Measurements from ENCODE around the gene KIF1A. TPM values are rescaled to one million over a fixed set of nuclear protein-coding genes. Genes with fewer than 3 reads are reported as not detected.

Gene KIF1A
- total and polyA plus RNA-seq, 2 of the 8 experiments (the other 6 are each of a cell fraction or from before 2014, with no cell fraction given) = 61.3 to 281 TPM

DNA sequence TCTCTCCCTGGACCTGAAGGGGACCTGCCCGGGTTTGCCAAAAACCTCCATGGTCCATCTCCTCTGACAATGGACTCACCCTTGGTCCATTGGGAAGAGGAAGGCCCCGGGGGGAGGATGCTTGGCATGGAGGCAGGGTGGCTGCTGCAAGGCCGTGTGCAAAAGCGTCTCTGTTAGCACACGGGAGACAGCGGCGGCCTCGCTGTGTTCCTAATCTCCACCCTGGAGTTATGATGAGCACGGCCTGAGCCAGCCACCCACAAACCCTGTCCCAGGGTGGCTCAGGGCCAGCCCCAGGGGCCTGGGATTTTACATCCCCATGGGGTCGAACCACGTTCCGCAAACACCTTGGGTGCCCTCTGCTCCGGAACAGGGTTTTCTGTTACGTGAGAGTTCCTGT is 92.6 kb downstream of the KIF1A start:
- H2BK5ac ChIP-seq (ENCODE audit: low read depth, low read length) = no peak overlapping the region; the same call in 1 of the 2 replicates
- no peak overlapping the region for H3K27ac ChIP-seq (ENCODE audit: low read depth, low read length)
- no peak overlapping the region for H3K18ac ChIP-seq (ENCODE audit: extremely low read depth, low read length)
- H2AK5ac ChIP-seq (ENCODE audit: low read depth, low read length) = no peak overlapping the region
- H3K4ac ChIP-seq (replicated peaks; ENCODE audit: insufficient read length, low read depth, low read length) = no peak overlapping the region
- ChIA-PET CTCF (ENCODE audit: partially characterized antibody) (interaction anchor here (1.9 kb wide), 1 partner anchor 12 kb away, joined by 7 read pairs; no protein-coding TSS in a partner anchor), POLR2A (ENCODE audit: partially characterized antibody) (interaction anchor here (0.8 to 3.9 kb wide), 5 partner anchors 12 to 49 kb away, joined by 3 to 19 read pairs (median 4); no protein-coding TSS in a partner anchor)
- H4K8ac ChIP-seq (ENCODE audit: extremely low read depth, insufficient read depth, low read length) = peak overlapping the region; percentile 64; the same call in 1 of the 2 replicates
- H3K23me2 ChIP-seq (ENCODE audit: low read depth, low read length) = peaks cover 4% of the 10 kb centered on the region; the same call in 1 of the 2 replicates
- no peak overlapping the region for H3K4me3 ChIP-seq (ENCODE audit: extremely low read depth in 1 of 4, insufficient read depth in 2 of 4, low read depth in 3 of 4, low read length in 4 of 4)
- H2BK12ac ChIP-seq (ENCODE audit: low read depth, low read length) = no peak overlapping the region
- H2AFZ ChIP-seq (ENCODE audit: low read length) = no peak overlapping the region
- FAIRE-seq = no peak
- H3K4me2 ChIP-seq (ENCODE audit: insufficient read depth in 1 of 2, low read depth in 2 of 2, low read length in 2 of 2) = no peak overlapping the region
- no peak overlapping the region for H4K91ac ChIP-seq (replicated peaks; ENCODE audit: insufficient read length, low read length)
- H3K14ac ChIP-seq (ENCODE audit: insufficient read length) = no peak overlapping the region
- 89% methylated on average over 12 of the region's 14 CpGs; no CpG with 5 or more reads in 1 of the 2 experiments for WGBS, 2 experiments (ENCODE audit: extremely low coverage in 1 of 2, insufficient coverage in 1 of 2, insufficient read length in 1 of 2, insufficient replicate concordance in 2 of 2, low coverage in 1 of 2, low lambda C conversion rate in 2 of 2, missing lambda C conversion rate in 1 of 2)
- TF ChIP-seq RXRA (IDR thresholded peaks at IDR 0.05; ENCODE audit: insufficient read depth, low read depth, low read length) = no peak
- TF ChIP-seq JUND (IDR thresholded peaks at IDR 0.05; ENCODE audit: low read length) = no peak
- TF ChIP-seq EGR1 (IDR thresholded peaks at IDR 0.05; ENCODE audit: borderline replicate concordance, low read depth, low read length) = no peak
- TF ChIP-seq CREB1 (IDR thresholded peaks at IDR 0.05) = no peak
- TF ChIP-seq POLR2A (IDR thresholded peaks at IDR 0.05; ENCODE audit: control extremely low read depth in 1 of 2, low read depth in 2 of 2, low read length in 2 of 2) = no peak
- TF ChIP-seq ASH2L (IDR thresholded peaks at IDR 0.05; ENCODE audit: low read length) = no peak
- no peak for TF ChIP-seq HDAC6 (IDR thresholded peaks at IDR 0.05; ENCODE audit: low read depth, low read length)
- TF ChIP-seq SIN3A (conservative IDR thresholded peaks at IDR 0.05 in 1 of 2, IDR thresholded peaks at IDR 0.05 in 1 of 2; ENCODE audit: low read depth in 1 of 2, low read length in 2 of 2) = no peak
- no peak for TF ChIP-seq TEAD4 (IDR thresholded peaks at IDR 0.05; ENCODE audit: low read depth, low read length)
- no peak for TF ChIP-seq SIX5 (IDR thresholded peaks at IDR 0.05; ENCODE audit: low read depth, low read length)
- TF ChIP-seq SP1 (IDR thresholded peaks at IDR 0.05; ENCODE audit: low read depth, low read length) = no peak
- TF ChIP-seq FOSL1 (IDR thresholded peaks at IDR 0.05; ENCODE audit: insufficient read depth, low read depth, low read length) = no peak
- TF ChIP-seq CHD1 (IDR thresholded peaks at IDR 0.05; ENCODE audit: low read depth, low read length) = no peak
- TF ChIP-seq TBP (IDR thresholded peaks at IDR 0.05; ENCODE audit: low read depth, low read length) = no peak
- no peak for TF ChIP-seq RAD21 (IDR thresholded peaks at IDR 0.05 in 1 of 2, conservative IDR thresholded peaks at IDR 0.05 in 1 of 2; ENCODE audit: low read depth in 2 of 2, low read length in 2 of 2)
- H3K36me3 ChIP-seq (ENCODE audit: control insufficient read depth in 2 of 4, insufficient read depth in 4 of 4, low read length in 3 of 4) = peaks cover 12 to 54% (median 40%) of the 10 kb centered on the region in 4 experiments
- H4K5ac ChIP-seq (ENCODE audit: insufficient read length, low read depth, low read length) = no peak overlapping the region
- H2BK15ac ChIP-seq (ENCODE audit: low read length) = no peak overlapping the region
- no peak for DNase-seq (ENCODE audit: low read depth in 1 of 2, low spot score in 2 of 2)
- H3K9ac ChIP-seq (replicated peaks in 1 of 4; ENCODE audit: extremely low read depth in 1 of 4, low read depth in 3 of 4, low read length in 3 of 4) = no peak overlapping the region
- no peaks in the 10 kb centered on the region for H3K9me3 ChIP-seq (ENCODE audit: insufficient read depth in 2 of 2, low read depth in 1 of 2, low read length in 1 of 2)
- H2BK120ac ChIP-seq (replicated peaks; ENCODE audit: low read depth, low read length) = no peak overlapping the region
- no peak overlapping the region for H2BK20ac ChIP-seq (ENCODE audit: low read length)
- H3K27me3 ChIP-seq (replicated peaks in 1 of 4; ENCODE audit: control insufficient read depth in 3 of 4, extremely low read depth in 1 of 4, insufficient read depth in 3 of 4, low read length in 3 of 4) = no peaks in the 10 kb centered on the region
- H3K4me1 ChIP-seq (replicated peaks in 1 of 4; ENCODE audit: control insufficient read depth in 3 of 4, insufficient read depth in 4 of 4, low read length in 3 of 4) = no peaks in the 10 kb centered on the region; a peak in 1 of 7 replicates
- H4K20me1 ChIP-seq (replicated peaks in 1 of 2; ENCODE audit: control insufficient read depth in 1 of 2, insufficient read depth in 2 of 2, low read length in 2 of 2) = peaks cover 2 to 15% of the 10 kb centered on the region in 2 experiments
- H3K79me1 ChIP-seq (ENCODE audit: low read depth, low read length) = no peaks in the 10 kb centered on the region; the same call in 1 of the 2 replicates
- no peak overlapping the region for H3K56ac ChIP-seq (replicated peaks; ENCODE audit: insufficient read length, low read depth, low read length)
- no peaks in the 10 kb centered on the region for H3K79me2 ChIP-seq (ENCODE audit: control insufficient read depth in 1 of 2, insufficient read depth in 2 of 2, low read length in 2 of 2)
- H3K23ac ChIP-seq (ENCODE audit: insufficient read length) = no peak overlapping the region
